ENCODE data around the gene BDKRB2. TPM values are rescaled to one million over a fixed set of nuclear protein-coding genes. Genes with fewer than 3 reads are reported as not detected.
"Not testable (repeated sequence)": the region's sequence is repeated elsewhere in the genome, so short reads cannot be mapped to it uniquely, and the experiment has no call there.

BDKRB2 gene
- total RNA-seq, 1 donor from 2014 or later: 2.6 TPM

DNA sequence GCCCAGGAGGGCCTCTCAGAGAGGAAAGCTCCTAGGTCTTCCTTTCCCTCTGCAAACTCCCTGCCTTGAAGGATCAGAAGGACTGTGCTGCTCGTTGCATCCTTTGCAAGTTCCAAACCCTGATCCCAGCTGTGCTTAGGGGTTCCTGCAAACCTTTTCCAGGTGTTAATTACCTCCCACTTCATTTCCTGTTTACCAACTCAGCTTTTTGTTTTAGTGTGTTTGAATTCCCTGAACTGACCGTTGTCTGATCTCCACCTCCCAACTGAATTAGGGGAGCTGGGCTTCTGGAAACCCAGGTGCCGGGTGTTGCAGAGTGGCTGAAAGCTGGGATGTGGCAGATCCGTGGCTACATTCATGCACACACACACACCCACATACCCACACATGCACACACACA, 30.8 kb downstream of the BDKRB2 start:
- H3K9ac ChIP-seq (ENCODE audit: low read depth in 1 of 3, low read length in 3 of 3): no peak overlapping the region
- H3K9me3 ChIP-seq (ENCODE audit: control insufficient read depth in 3 of 3, low read length in 3 of 3): no peaks in the 10 kb centered on the region
- no peaks in the 10 kb centered on the region for H3K36me3 ChIP-seq (ENCODE audit: control insufficient read depth in 3 of 3, insufficient read depth in 3 of 3, low read length in 3 of 3)
- H3K27me3 ChIP-seq (ENCODE audit: control insufficient read depth in 3 of 3, insufficient read depth in 3 of 3, low read length in 3 of 3): peaks cover 0 to 3% (median 0%) of the 10 kb centered on the region in 3 donors
- H3K4me3 ChIP-seq (ENCODE audit: low read length in 3 of 3): no peak overlapping the region
- H3K4me1 ChIP-seq (ENCODE audit: control insufficient read depth in 3 of 3, insufficient read depth in 3 of 3, low read length in 3 of 3): peaks cover 0 to 3% (median 2%) of the 10 kb centered on the region in 3 donors
- no peak overlapping the region for H3K27ac ChIP-seq (ENCODE audit: low read depth, low read length)

DNA sequence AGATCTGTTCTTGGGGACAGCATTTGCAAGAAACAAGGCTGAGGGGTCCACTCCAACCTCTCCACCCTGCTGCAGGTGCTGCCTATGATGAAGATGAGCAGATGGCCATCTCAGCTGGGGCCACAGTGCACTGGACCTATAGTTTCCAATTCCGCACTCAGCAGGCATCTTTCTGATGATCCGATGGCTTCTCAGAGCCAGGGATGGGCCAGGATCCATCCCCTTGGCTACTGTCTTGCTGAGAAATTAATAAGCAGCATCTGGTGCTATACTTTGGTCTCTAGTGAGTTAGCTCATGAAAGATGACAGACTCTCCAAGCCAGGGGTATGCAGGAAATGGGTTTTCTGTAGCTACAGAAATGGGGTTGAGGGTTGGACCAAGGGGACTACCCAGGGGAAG, 33.0 kb downstream of the BDKRB2 start:
- peaks cover 0 to 3% (median 2%) of the 10 kb centered on the region in 3 donors for H3K4me1 ChIP-seq (ENCODE audit: control insufficient read depth in 3 of 3, insufficient read depth in 3 of 3, low read length in 3 of 3)
- H3K9me3 ChIP-seq (ENCODE audit: control insufficient read depth in 3 of 3, low read length in 3 of 3): no peaks in the 10 kb centered on the region
- no peak overlapping the region for H3K9ac ChIP-seq (ENCODE audit: low read depth in 1 of 3, low read length in 3 of 3)
- no peak overlapping the region for H3K4me3 ChIP-seq (ENCODE audit: low read length in 3 of 3)
- no peak overlapping the region for H3K27ac ChIP-seq (ENCODE audit: low read depth, low read length)
- H3K27me3 ChIP-seq (ENCODE audit: control insufficient read depth in 3 of 3, insufficient read depth in 3 of 3, low read length in 3 of 3): peaks cover 0 to 5% (median 0%) of the 10 kb centered on the region in 3 donors
- no peaks in the 10 kb centered on the region for H3K36me3 ChIP-seq (ENCODE audit: control insufficient read depth in 3 of 3, insufficient read depth in 3 of 3, low read length in 3 of 3)

- H3K27me3 ChIP-seq (ENCODE audit: control insufficient read depth in 3 of 3, insufficient read depth in 3 of 3, low read length in 3 of 3): peaks cover 0 to 5% (median 0%) of the 10 kb centered on the region in 3 donors
- peaks cover 0 to 3% (median 2%) of the 10 kb centered on the region in 3 donors for H3K4me1 ChIP-seq (ENCODE audit: control insufficient read depth in 3 of 3, insufficient read depth in 3 of 3, low read length in 3 of 3)
- H3K36me3 ChIP-seq (ENCODE audit: control insufficient read depth in 3 of 3, insufficient read depth in 3 of 3, low read length in 3 of 3): no peaks in the 10 kb centered on the region
- no peak overlapping the region for H3K4me3 ChIP-seq (ENCODE audit: low read length in 3 of 3)
- H3K9me3 ChIP-seq (ENCODE audit: control insufficient read depth in 3 of 3, low read length in 3 of 3): no peaks in the 10 kb centered on the region
- H3K27ac ChIP-seq (ENCODE audit: low read depth, low read length): no peak overlapping the region
- no peak overlapping the region for H3K9ac ChIP-seq (ENCODE audit: low read depth in 1 of 3, low read length in 3 of 3)
Measured at GRCh38 chr14:96238676-96239265, 34.1 kb downstream of the BDKRB2 start.

DNA sequence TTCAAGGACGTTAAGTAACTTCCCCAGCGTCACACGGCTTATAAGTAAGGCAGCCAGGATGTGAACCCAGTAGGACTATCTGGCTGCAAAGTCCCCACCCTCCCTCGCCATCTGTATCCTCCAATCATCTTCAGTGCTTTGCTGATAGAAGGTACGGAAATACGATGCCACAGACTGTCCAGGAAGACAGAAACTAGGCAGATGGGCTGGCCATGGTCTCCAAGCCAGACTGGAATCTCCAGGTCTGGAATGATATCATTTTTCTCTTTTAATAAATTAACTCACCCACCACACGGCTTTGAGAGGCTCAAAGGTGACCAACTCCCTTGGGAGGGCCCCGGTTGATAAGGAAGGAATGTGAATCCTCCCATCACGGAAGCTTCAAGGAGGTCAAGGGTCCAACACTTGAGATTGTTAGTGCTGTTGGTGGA, 35.1 kb downstream of the BDKRB2 start:
- Histone ChIP-seq H3K27ac (ENCODE audit: low read depth, low read length) (no peak overlapping the region), H3K4me3 (ENCODE audit: low read length in 3 of 3) (no peak overlapping the region), H3K27me3 (ENCODE audit: control insufficient read depth in 3 of 3, insufficient read depth in 3 of 3, low read length in 3 of 3) (peaks cover 0 to 5% (median 0%) of the 10 kb centered on the region in 3 donors), H3K36me3 (ENCODE audit: control insufficient read depth in 3 of 3, insufficient read depth in 3 of 3, low read length in 3 of 3) (no peaks in the 10 kb centered on the region), H3K9me3 (ENCODE audit: control insufficient read depth in 3 of 3, low read length in 3 of 3) (no peaks in the 10 kb centered on the region), H3K4me1 (ENCODE audit: control insufficient read depth in 3 of 3, insufficient read depth in 3 of 3, low read length in 3 of 3) (no peaks in the 10 kb centered on the region), H3K9ac (ENCODE audit: low read depth in 1 of 3, low read length in 3 of 3) (no peak overlapping the region)

DNA sequence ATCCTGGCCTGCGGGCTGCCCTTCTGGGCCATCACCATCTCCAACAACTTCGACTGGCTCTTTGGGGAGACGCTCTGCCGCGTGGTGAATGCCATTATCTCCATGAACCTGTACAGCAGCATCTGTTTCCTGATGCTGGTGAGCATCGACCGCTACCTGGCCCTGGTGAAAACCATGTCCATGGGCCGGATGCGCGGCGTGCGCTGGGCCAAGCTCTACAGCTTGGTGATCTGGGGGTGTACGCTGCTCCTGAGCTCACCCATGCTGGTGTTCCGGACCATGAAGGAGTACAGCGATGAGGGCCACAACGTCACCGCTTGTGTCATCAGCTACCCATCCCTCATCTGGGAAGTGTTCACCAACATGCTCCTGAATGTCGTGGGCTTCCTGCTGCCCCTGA, 36.0 kb downstream of the BDKRB2 start:
- Histone ChIP-seq H3K4me3 (ENCODE audit: low read length in 3 of 3) (no peak overlapping the region), H3K9ac (ENCODE audit: low read depth in 1 of 3, low read length in 3 of 3) (no peak overlapping the region), H3K9me3 (ENCODE audit: control insufficient read depth in 3 of 3, low read length in 3 of 3) (no peaks in the 10 kb centered on the region), H3K4me1 (ENCODE audit: control insufficient read depth in 3 of 3, insufficient read depth in 3 of 3, low read length in 3 of 3) (no peaks in the 10 kb centered on the region), H3K27ac (ENCODE audit: low read depth, low read length) (no peak overlapping the region), H3K36me3 (ENCODE audit: control insufficient read depth in 3 of 3, insufficient read depth in 3 of 3, low read length in 3 of 3) (no peaks in the 10 kb centered on the region), H3K27me3 (ENCODE audit: control insufficient read depth in 3 of 3, insufficient read depth in 3 of 3, low read length in 3 of 3) (peaks cover 0 to 4% (median 0%) of the 10 kb centered on the region in 3 donors)

GRCh38 chr14:96242126-96242525, 37.5 kb downstream of the BDKRB2 start:
- no peak overlapping the region for H3K27ac ChIP-seq (ENCODE audit: low read depth, low read length)
- H3K4me3 ChIP-seq (ENCODE audit: low read length in 3 of 3): no peak overlapping the region
- no peaks in the 10 kb centered on the region for H3K4me1 ChIP-seq (ENCODE audit: control insufficient read depth in 3 of 3, insufficient read depth in 3 of 3, low read length in 3 of 3)
- H3K9me3 ChIP-seq (ENCODE audit: control insufficient read depth in 3 of 3, low read length in 3 of 3): no peaks in the 10 kb centered on the region
- H3K9ac ChIP-seq (ENCODE audit: low read depth in 1 of 3, low read length in 3 of 3): no peak overlapping the region
- H3K36me3 ChIP-seq (ENCODE audit: control insufficient read depth in 3 of 3, insufficient read depth in 3 of 3, low read length in 3 of 3): no peaks in the 10 kb centered on the region
- peaks cover 0 to 3% (median 0%) of the 10 kb centered on the region in 3 donors for H3K27me3 ChIP-seq (ENCODE audit: control insufficient read depth in 3 of 3, insufficient read depth in 3 of 3, low read length in 3 of 3)

- H3K4me1 ChIP-seq (ENCODE audit: control insufficient read depth in 3 of 3, insufficient read depth in 3 of 3, low read length in 3 of 3): no peaks in the 10 kb centered on the region
Measured at GRCh38 chr14:96243785-96244184, 39.1 kb downstream of the BDKRB2 start.

GRCh38 chr14:96245074-96245473, 40.4 kb downstream of the BDKRB2 start:
- not testable (repeated sequence) for H3K4me1 ChIP-seq (ENCODE audit: control insufficient read depth in 3 of 3, insufficient read depth in 3 of 3, low read length in 3 of 3)

More at GRCh38 chr14:96243785-96244184, 39.1 kb downstream of the BDKRB2 start:
- H3K4me3 ChIP-seq (ENCODE audit: low read length in 3 of 3): no peak overlapping the region
- no peak overlapping the region for H3K9ac ChIP-seq (ENCODE audit: low read depth in 1 of 3, low read length in 3 of 3)
- no peaks in the 10 kb centered on the region for H3K36me3 ChIP-seq (ENCODE audit: control insufficient read depth in 3 of 3, insufficient read depth in 3 of 3, low read length in 3 of 3)
- H3K27me3 ChIP-seq (ENCODE audit: control insufficient read depth in 3 of 3, insufficient read depth in 3 of 3, low read length in 3 of 3): peaks cover 0 to 3% (median 0%) of the 10 kb centered on the region in 3 donors
- H3K9me3 ChIP-seq (ENCODE audit: control insufficient read depth in 3 of 3, low read length in 3 of 3): no peaks in the 10 kb centered on the region
- H3K27ac ChIP-seq (ENCODE audit: low read depth, low read length): no peak overlapping the region

GRCh38 chr14:96245710-96246538, 41.3 kb downstream of the BDKRB2 start:
- H3K9ac ChIP-seq (ENCODE audit: low read depth in 1 of 3, low read length in 3 of 3): no peak overlapping the region
- no peaks in the 10 kb centered on the region for H3K36me3 ChIP-seq (ENCODE audit: control insufficient read depth in 3 of 3, insufficient read depth in 3 of 3, low read length in 3 of 3)
- H3K4me1 ChIP-seq (ENCODE audit: control insufficient read depth in 3 of 3, insufficient read depth in 3 of 3, low read length in 3 of 3): no peaks in the 10 kb centered on the region
- H3K27ac ChIP-seq (ENCODE audit: low read depth, low read length): no peak overlapping the region
- no peaks in the 10 kb centered on the region for H3K9me3 ChIP-seq (ENCODE audit: control insufficient read depth in 3 of 3, low read length in 3 of 3)
- H3K27me3 ChIP-seq (ENCODE audit: control insufficient read depth in 3 of 3, insufficient read depth in 3 of 3, low read length in 3 of 3): peaks cover 0 to 3% (median 0%) of the 10 kb centered on the region in 3 donors
- no peak overlapping the region for H3K4me3 ChIP-seq (ENCODE audit: low read length in 3 of 3)

More at GRCh38 chr14:96245074-96245473, 40.4 kb downstream of the BDKRB2 start:
- not testable (repeated sequence) for H3K36me3 ChIP-seq (ENCODE audit: control insufficient read depth in 3 of 3, insufficient read depth in 3 of 3, low read length in 3 of 3); H3K4me3 ChIP-seq (ENCODE audit: low read length in 3 of 3); H3K9ac ChIP-seq (ENCODE audit: low read depth in 1 of 3, low read length in 3 of 3); H3K27ac ChIP-seq (ENCODE audit: low read depth, low read length); H3K27me3 ChIP-seq (ENCODE audit: control insufficient read depth in 3 of 3, insufficient read depth in 3 of 3, low read length in 3 of 3); H3K9me3 ChIP-seq (ENCODE audit: control insufficient read depth in 3 of 3, low read length in 3 of 3)

DNA sequence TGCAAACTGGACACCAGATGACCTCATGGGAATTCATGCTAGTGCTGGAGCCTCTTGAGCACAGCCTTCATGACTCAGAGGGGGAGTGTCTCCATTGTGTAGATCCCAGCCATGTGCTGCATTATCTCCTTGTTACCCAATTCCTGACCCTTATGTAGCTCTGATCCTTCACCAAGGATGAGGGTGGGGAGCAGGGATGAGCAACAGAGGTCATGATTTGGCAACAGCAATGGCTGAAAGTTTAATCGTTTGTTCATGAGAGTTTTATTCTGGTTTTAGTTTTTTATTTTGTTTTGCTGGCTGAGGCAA, 41.9 kb downstream of the BDKRB2 start:
- Histone ChIP-seq H3K27me3 (ENCODE audit: control insufficient read depth in 3 of 3, insufficient read depth in 3 of 3, low read length in 3 of 3) (peaks cover 0 to 2% (median 0%) of the 10 kb centered on the region in 3 donors), H3K36me3 (ENCODE audit: control insufficient read depth in 3 of 3, insufficient read depth in 3 of 3, low read length in 3 of 3) (no peaks in the 10 kb centered on the region), H3K27ac (ENCODE audit: low read depth, low read length) (no peak overlapping the region), H3K4me1 (ENCODE audit: control insufficient read depth in 3 of 3, insufficient read depth in 3 of 3, low read length in 3 of 3) (no peaks in the 10 kb centered on the region), H3K9me3 (ENCODE audit: control insufficient read depth in 3 of 3, low read length in 3 of 3) (no peaks in the 10 kb centered on the region), H3K9ac (ENCODE audit: low read depth in 1 of 3, low read length in 3 of 3) (no peak overlapping the region), H3K4me3 (ENCODE audit: low read length in 3 of 3) (no peak overlapping the region)
